Right lobe of liver (tissue), 6 donors: ENCODE results near the gene HOXA9. TPM values are rescaled to one million over a fixed set of nuclear protein-coding genes. Genes with fewer than 3 reads are reported as not detected.

Experiments used
- ATAC-seq, 4 donors: fragments of 200-7000 bp; cut with Tn5 transposase; one replicate each; pipeline ENCODE4 v1.9.1; 2020; ENCODE audit warnings: mild to moderate bottlenecking in 4 of 4, moderate library complexity in 4 of 4
- DNase-seq, 3 donors: peaks; one replicate each; pipeline ENCODE4 v3.0.0-alpha.2; 2020
- H3K27ac ChIP-seq, 3 donors: fragments of 200-600 bp; one replicate each; pipeline ENCODE4 v1.8.0; 2022
- H3K27me3 ChIP-seq, 2 donors: fragments of 200-600 bp; one replicate each; pipeline ENCODE4 v1.8.0; 2022
- H3K36me3 ChIP-seq, 4 donors: fragments of 200-600 bp; sonication (generic) in 1 of 4; one replicate each; pipeline versions ENCODE4 v1.5.1 to v1.8.0; 2017 to 2022; ENCODE audit warnings: control low read depth in 1 of 4
- H3K4me1 ChIP-seq, 4 donors: fragments of 200-600 bp; sonication (generic) in 1 of 4; one replicate each; pipeline versions ENCODE4 v1.5.1 to v1.8.0; 2017 to 2022; ENCODE audit warnings: control low read depth in 1 of 4
- H3K4me3 ChIP-seq, 3 donors: fragments of 200-600 bp; one replicate each; pipeline ENCODE4 v1.8.0; 2022
- H3K9me3 ChIP-seq, 4 donors: fragments of 200-600 bp; sonication (generic) in 1 of 4; one replicate each; pipeline versions ENCODE4 v1.5.1 to v1.8.0; 2017 to 2022; ENCODE audit warnings: control low read depth in 1 of 4
- POLR2A ChIP-seq: fragments of 450-650 bp; IDR thresholded peaks from one replicate; pipeline ENCODE4 v1.6.1; 2017; ENCODE audit warnings: antibody characterized with exemption, mild to moderate bottlenecking
- WGBS: methylation state at CpG from one replicate; pipeline ENCODE4 v1.1.6; 2018; ENCODE audit warnings: low coverage, low lambda C conversion rate; ENCODE audit not compliant: insufficient coverage; ENCODE audit errors: missing lambda C conversion rate; 5-methylcytosine and 5-hydroxymethylcytosine counted together
- intact Hi-C, 2 donors: fragments of 100-400 bp; cut with DNase I; formaldehyde crosslinking; loops; one replicate each; pipeline versions ENCODE4 v1.11.2 to v1.14.1; 2022
- total RNA-seq, 6 experiments: library from RNA; depleted of rRNA in 2 of 6; stranded (reverse); fragments of >200 nt in 2 of 6; fragmentation: NEBNext Ultra II Directional in 3 of 6; extraction: Animal tissue kit (Norgen Biotek cat#: 25700) in 3 of 6; gene quantifications; one replicate each; pipeline versions ENCODE4 v1.1.0 to v1.2.4, GENCODE V29; 2016 to 2023
- TF ChIP-seq, protein P1 (sequence below), 4 donors: fragments of 200-600 bp in 3 of 4; fragments of 450-650 bp in 1 of 4; IDR thresholded peaks; one replicate each; pipeline versions ENCODE4 v1.5.1 to v1.8.0; 2016 to 2022; ENCODE audit warnings: antibody characterized with exemption in 4 of 4, mild to moderate bottlenecking in 2 of 4
- donor health status: DM: no; HTN: yes; CAD: no.
- donor health status: DM: no; HTN: no; CAD: no.
- donor health status: DM: no; HTN: no; CAD: no.
- donor health status: DM: no; HTN: yes; CAD: no.
- donor health status: DM: no; HTN: yes; CAD: no.

HOXA9 gene
- total RNA-seq, 6 experiments from 2014 or later: 0.09 TPM; not detected in 5

DNA sequence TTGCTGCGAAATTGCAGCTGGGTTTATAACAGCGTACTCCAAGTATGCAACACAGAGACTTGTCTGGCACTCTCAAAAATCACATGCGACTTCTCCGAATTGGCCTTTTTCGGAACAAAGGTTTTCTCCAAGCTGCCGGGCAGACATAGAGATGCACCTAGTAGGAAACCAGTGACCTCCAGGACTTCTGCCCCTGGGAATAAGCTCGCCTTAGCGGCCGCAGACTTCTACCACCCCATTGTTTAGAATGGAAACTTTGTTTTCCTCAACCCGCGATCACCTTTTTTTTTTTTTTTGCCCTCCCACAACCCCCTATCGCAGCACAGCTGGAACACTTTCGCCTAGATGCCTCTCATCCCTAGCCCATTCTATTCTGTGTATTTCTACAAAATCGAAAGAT is 13.7 kb upstream of the HOXA9 start:
- no peak overlapping the region for H3K27ac ChIP-seq
- no peaks in the 10 kb centered on the region for H3K36me3 ChIP-seq
- peaks cover 0 to 7% (median 0%) of the 10 kb centered on the region in 4 donors for H3K4me1 ChIP-seq
- ATAC-seq (no peak), DNase-seq (peak in 1 of 3 donors; percentile 11)
- intact Hi-C loops: no loop called here
- H3K9me3 ChIP-seq: no peaks in the 10 kb centered on the region
- WGBS: 26% methylated on average over 14 of the region's 14 CpGs
- no peak for TF ChIP-seq POLR2A
- TF ChIP-seq, protein P1, sequence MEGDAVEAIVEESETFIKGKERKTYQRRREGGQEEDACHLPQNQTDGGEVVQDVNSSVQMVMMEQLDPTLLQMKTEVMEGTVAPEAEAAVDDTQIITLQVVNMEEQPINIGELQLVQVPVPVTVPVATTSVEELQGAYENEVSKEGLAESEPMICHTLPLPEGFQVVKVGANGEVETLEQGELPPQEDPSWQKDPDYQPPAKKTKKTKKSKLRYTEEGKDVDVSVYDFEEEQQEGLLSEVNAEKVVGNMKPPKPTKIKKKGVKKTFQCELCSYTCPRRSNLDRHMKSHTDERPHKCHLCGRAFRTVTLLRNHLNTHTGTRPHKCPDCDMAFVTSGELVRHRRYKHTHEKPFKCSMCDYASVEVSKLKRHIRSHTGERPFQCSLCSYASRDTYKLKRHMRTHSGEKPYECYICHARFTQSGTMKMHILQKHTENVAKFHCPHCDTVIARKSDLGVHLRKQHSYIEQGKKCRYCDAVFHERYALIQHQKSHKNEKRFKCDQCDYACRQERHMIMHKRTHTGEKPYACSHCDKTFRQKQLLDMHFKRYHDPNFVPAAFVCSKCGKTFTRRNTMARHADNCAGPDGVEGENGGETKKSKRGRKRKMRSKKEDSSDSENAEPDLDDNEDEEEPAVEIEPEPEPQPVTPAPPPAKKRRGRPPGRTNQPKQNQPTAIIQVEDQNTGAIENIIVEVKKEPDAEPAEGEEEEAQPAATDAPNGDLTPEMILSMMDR (IDR thresholded peaks at IDR 0.05): no peak
- peaks cover 53 to 90% of the 10 kb centered on the region in 2 donors for H3K27me3 ChIP-seq
- H3K4me3 ChIP-seq: no peak overlapping the region

DNA sequence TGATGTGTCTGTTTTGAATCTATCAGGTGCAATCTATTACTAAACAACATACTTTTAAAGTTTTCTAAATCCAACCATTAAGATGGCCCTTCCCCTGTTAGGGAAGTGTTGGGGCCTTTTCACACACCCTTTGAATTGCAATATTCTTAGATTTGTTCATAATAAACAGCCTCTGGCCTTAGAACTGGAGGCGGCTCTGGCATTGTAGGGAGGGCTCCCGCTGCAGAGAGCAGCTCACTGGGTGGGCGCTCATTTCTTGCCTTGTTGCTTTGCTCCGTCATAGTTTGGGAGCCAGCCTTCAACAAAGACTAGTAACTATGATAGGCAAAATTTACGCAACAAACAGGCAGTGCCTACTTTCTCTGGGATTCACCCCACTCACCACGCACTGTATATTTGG is 13.0 kb upstream of the HOXA9 start:
- Histone ChIP-seq H3K36me3 (no peaks in the 10 kb centered on the region), H3K27ac (no peak overlapping the region), H3K9me3 (no peaks in the 10 kb centered on the region), H3K27me3 (peaks cover 59 to 90% of the 10 kb centered on the region in 2 donors), H3K4me3 (no peak overlapping the region), H3K4me1 (peaks cover 0 to 9% (median 0%) of the 10 kb centered on the region in 4 donors)
- WGBS: 54% methylated on average over 6 of the region's 6 CpGs
- intact Hi-C loops: no loop called here
- ATAC-seq (no peak), DNase-seq (no peak)
- no peak for TF ChIP-seq POLR2A
- TF ChIP-seq, protein P1 (IDR thresholded peaks at IDR 0.05): no peak

DNA sequence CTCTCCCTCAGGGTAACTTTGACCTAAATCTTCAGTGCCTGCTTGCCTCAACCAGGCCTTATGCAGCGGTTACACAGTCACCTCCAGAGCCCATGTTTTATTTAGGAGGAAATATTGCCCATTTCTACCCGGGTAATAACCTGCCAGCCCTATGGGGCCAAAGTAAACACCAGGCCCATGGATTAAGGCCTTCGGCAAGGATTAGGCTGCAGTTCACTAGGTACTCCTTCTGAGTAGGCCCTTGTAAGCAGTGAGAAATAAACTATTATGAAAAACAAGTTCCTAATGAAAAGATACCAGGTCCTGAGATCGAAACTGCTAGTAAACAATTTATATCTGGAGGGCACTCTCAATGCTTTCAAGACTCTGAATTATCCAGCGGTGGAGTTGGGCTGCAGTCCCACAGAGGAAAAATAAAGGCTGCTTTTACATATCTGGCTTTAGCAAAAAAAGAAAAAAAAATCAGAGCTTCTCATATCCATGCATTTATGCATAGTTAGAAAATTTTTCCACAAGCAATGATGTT is 12.5 kb upstream of the HOXA9 start:
- peaks cover 0 to 14% (median 0%) of the 10 kb centered on the region in 4 donors for H3K4me1 ChIP-seq
- no peak for ATAC-seq
- H3K4me3 ChIP-seq: no peak overlapping the region
- intact Hi-C loops: no loop called here
- no peaks in the 10 kb centered on the region for H3K9me3 ChIP-seq
- no peaks in the 10 kb centered on the region for H3K36me3 ChIP-seq
- no peak for DNase-seq
- TF ChIP-seq, protein P1 (IDR thresholded peaks at IDR 0.05): no peak
- no peak for TF ChIP-seq POLR2A
- WGBS: 65% methylated on average over 5 of the region's 5 CpGs
- H3K27me3 ChIP-seq: peaks cover 54 to 90% of the 10 kb centered on the region in 2 donors
- no peak overlapping the region for H3K27ac ChIP-seq

DNA sequence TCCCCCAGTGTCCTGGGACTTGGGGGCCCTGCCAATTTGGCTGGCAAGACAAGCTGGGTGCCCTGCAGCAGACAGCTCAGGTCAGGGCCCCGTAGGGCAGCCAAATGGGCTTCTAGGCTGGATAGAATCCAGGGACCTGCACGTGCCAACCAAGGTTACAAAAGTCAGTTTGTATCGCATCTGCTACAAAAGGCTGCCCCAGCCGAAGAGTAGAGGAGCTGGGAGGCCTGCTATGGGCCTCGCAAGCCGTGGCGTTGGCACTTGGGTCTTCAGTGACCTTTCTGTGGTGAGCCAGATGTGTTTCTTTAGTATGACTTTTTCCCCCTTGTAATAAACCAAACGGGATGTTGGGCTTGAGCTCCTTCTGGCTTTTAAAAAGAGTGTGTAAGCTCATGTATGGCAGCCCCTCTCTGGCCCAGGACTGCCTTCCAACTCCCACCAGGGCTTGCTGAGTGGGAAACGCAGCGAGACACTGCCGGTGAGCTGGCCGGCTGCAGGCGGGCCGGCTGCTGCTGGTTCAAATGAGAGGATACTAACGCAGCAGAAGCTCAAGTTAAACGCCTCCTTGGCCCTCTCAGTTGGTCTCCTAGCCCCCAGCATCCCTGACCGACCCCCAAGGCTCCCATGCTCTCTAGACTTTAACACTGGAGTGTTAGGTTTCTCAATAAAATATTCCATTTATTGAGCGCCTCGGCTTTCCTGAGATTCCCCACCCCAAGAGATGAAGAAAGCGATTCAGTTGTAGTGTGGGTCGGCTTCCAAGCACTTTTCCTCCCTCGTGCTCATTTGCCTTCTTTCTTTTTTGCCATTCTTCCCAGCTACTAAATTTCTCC is 11.8 kb upstream of the HOXA9 start:
- DNase-seq (peak in 1 of 3 donors; percentile 39), ATAC-seq (no peak)
- WGBS: 51% methylated on average over 14 of the region's 22 CpGs
- Histone ChIP-seq H3K9me3 (no peaks in the 10 kb centered on the region), H3K36me3 (no peaks in the 10 kb centered on the region), H3K4me1 (peaks cover 0 to 14% (median 0%) of the 10 kb centered on the region in 4 donors), H3K27ac (no peak overlapping the region), H3K4me3 (no peak overlapping the region), H3K27me3 (peaks cover 50 to 91% of the 10 kb centered on the region in 2 donors)
- intact Hi-C loops: no loop called here
- TF ChIP-seq, protein P1 (IDR thresholded peaks at IDR 0.05): no peak
- no peak for TF ChIP-seq POLR2A
